ENCODE results near the gene TOB1.

GRCh38 chr17:50892101-50892776 is 26.1 kb upstream of the TOB1 start:
- TF ChIP-seq, protein P1, sequence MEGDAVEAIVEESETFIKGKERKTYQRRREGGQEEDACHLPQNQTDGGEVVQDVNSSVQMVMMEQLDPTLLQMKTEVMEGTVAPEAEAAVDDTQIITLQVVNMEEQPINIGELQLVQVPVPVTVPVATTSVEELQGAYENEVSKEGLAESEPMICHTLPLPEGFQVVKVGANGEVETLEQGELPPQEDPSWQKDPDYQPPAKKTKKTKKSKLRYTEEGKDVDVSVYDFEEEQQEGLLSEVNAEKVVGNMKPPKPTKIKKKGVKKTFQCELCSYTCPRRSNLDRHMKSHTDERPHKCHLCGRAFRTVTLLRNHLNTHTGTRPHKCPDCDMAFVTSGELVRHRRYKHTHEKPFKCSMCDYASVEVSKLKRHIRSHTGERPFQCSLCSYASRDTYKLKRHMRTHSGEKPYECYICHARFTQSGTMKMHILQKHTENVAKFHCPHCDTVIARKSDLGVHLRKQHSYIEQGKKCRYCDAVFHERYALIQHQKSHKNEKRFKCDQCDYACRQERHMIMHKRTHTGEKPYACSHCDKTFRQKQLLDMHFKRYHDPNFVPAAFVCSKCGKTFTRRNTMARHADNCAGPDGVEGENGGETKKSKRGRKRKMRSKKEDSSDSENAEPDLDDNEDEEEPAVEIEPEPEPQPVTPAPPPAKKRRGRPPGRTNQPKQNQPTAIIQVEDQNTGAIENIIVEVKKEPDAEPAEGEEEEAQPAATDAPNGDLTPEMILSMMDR (IDR thresholded peaks at IDR 0.05 in 2 of 3, conservative IDR thresholded peaks at IDR 0.05 in 1 of 3; ENCODE audit: borderline replicate concordance in 1 of 3, insufficient read depth in 1 of 3, low read depth in 2 of 3, low read length in 2 of 3) = no peak
- TF ChIP-seq POLR2A (IDR thresholded peaks at IDR 0.05; ENCODE audit: borderline replicate concordance, extremely low read depth, insufficient read depth, insufficient read length) (no peak), CBX3 (IDR thresholded peaks at IDR 0.05; ENCODE audit: low read depth) (no peak)
- TF ChIP-seq, protein P2, sequence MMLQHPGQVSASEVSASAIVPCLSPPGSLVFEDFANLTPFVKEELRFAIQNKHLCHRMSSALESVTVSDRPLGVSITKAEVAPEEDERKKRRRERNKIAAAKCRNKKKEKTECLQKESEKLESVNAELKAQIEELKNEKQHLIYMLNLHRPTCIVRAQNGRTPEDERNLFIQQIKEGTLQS (IDR thresholded peaks at IDR 0.05) = no peak
